Karpas-422 (cell line): ENCODE data around the gene ADGRG1. TPM values are rescaled to one million over a fixed set of nuclear protein-coding genes. Genes with fewer than 3 reads are reported as not detected.
"Not testable (repeated sequence)": the region's sequence is repeated elsewhere in the genome, so short reads cannot be mapped to it uniquely, and the experiment has no call there.

ENCODE experiments used
- DNase-seq: peaks from one replicate; pipeline ENCODE4 v3.0.0-alpha.2; 2015
- H2AFZ ChIP-seq: fragments of 200-600 bp; sonication (generic); 2 replicates; pipeline ENCODE4 v1.6.1; 2014; ENCODE audit warnings: antibody characterized with exemption, low read length, mixed read lengths
- H3K27ac ChIP-seq: fragments of 200-600 bp; sonication (generic); 2 replicates; pipeline ENCODE4 v1.5.1; 2014; ENCODE audit warnings: mild to moderate bottlenecking, low read length, moderate library complexity
- H3K27me3 ChIP-seq: fragments of 200-600 bp; sonication (generic); 2 replicates; pipeline ENCODE4 v1.6.1; 2014; ENCODE audit warnings: low read length, mixed read lengths
- H3K36me3 ChIP-seq: fragments of 200-600 bp; sonication (generic); 2 replicates; pipeline ENCODE4 v1.6.1; 2014; ENCODE audit warnings: low read length, mixed read lengths; ENCODE audit not compliant: insufficient read depth
- H3K4me1 ChIP-seq: fragments of 200-600 bp; sonication (generic); 2 replicates; pipeline ENCODE4 v1.6.1; 2014; ENCODE audit warnings: mild to moderate bottlenecking, low read length, mixed read lengths
- H3K4me2 ChIP-seq: fragments of 200-600 bp; sonication (generic); 2 replicates; pipeline ENCODE4 v1.6.1; 2014; ENCODE audit warnings: low read length, low read depth, mild to moderate bottlenecking; ENCODE audit not compliant: poor library complexity, severe bottlenecking
- H3K4me3 ChIP-seq: fragments of 200-600 bp; sonication (generic); 2 replicates; pipeline ENCODE4 v1.5.1; 2014; ENCODE audit warnings: mild to moderate bottlenecking, antibody characterized with exemption, low read length, mixed read lengths
- H3K79me2 ChIP-seq: fragments of 200-600 bp; sonication (generic); 2 replicates; pipeline ENCODE4 v1.6.1; 2014; ENCODE audit warnings: mild to moderate bottlenecking, low read length, mixed read lengths
- H3K9ac ChIP-seq: fragments of 200-600 bp; sonication (generic); 2 replicates; pipeline ENCODE4 v1.6.0; 2014; ENCODE audit warnings: low read length
- H3K9me2 ChIP-seq: fragments of 200-600 bp; sonication (generic), shearing (Covaris generic); replicated peaks from 2 replicates; pipeline ENCODE4 v1.6.0; 2014; ENCODE audit warnings: mild to moderate bottlenecking, low read length, moderate library complexity; ENCODE audit not compliant: insufficient read depth
- H3K9me3 ChIP-seq: fragments of 300-700, 200-600 bp; sonication (generic); 2 replicates; pipeline ENCODE4 v1.6.1; 2014; ENCODE audit warnings: low read length, mixed read lengths
- H4K20me1 ChIP-seq: fragments of 200-600 bp; sonication (generic); 2 replicates; pipeline ENCODE4 v1.6.1; 2014; ENCODE audit warnings: mild to moderate bottlenecking, antibody characterized with exemption, low read length, low read depth; ENCODE audit not compliant: insufficient read depth
- total RNA-seq: library from RNA; depleted of rRNA; stranded (reverse); fragments of >200 nt; shearing (Covaris generic); gene quantifications from 2 replicates; pipeline ENCODE4 v1.2.3, GENCODE V29; 2014; ENCODE audit warnings: low replicate concordance

ADGRG1 gene
- total RNA-seq, 1 experiment from 2014 or later: not detected

DNA sequence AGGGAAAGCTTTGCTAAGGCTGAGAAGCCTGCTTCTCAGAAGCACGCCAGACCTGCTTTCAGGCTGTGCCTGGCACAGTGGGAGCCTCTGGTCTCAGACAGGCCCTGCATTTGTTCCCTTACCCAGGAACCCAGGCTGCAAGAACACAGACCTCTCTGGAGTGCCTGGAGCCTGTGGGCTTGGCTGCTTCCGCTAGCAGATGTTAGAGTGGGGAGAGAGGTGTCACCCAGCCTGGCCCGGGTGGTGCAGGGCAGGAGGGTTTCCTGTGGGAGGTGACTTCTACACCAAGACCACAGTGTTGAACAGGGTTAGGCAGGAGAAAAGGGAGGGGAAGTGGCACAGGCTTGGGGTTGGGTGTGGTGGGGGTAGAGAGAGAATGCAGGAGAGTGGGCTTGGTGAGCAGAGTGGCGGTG is 35.8 kb upstream of the ADGRG1 start:
- H3K9me2 ChIP-seq: no peaks in the 10 kb centered on the region
- no peaks in the 10 kb centered on the region for H3K27me3 ChIP-seq
- no peak overlapping the region for H3K9ac ChIP-seq
- H2AFZ ChIP-seq: no peak overlapping the region
- DNase-seq: no peak
- H4K20me1 ChIP-seq: no peaks in the 10 kb centered on the region
- H3K79me2 ChIP-seq: no peaks in the 10 kb centered on the region
- H3K9me3 ChIP-seq: no peaks in the 10 kb centered on the region
- H3K36me3 ChIP-seq: no peaks in the 10 kb centered on the region
- H3K4me3 ChIP-seq: no peak overlapping the region
- no peaks in the 10 kb centered on the region for H3K4me1 ChIP-seq
- no peak overlapping the region for H3K4me2 ChIP-seq
- no peak overlapping the region for H3K27ac ChIP-seq

DNA sequence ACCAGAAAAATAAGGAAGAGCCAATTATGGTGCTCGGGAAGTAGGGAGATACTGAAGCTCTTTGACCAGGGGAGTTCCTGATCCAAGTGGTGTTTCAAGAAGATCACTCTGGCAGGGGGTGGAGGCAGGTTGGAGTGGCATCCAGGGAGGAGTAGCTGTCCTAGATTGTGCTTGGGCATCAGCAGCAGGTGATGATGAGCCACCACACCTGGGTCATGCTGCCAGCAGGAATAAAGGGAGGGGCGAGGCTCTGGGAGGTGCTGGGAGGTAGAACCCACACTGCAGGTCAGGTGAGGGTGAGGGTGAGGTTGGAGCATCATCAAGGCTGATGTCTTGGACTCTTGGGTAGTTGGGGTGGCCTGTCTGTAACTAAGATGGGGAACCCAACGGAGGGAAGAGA is 35.4 kb upstream of the ADGRG1 start:
- no peaks in the 10 kb centered on the region for H3K27me3 ChIP-seq
- H3K9me2 ChIP-seq: no peaks in the 10 kb centered on the region
- H3K4me1 ChIP-seq: no peaks in the 10 kb centered on the region
- H3K79me2 ChIP-seq: no peaks in the 10 kb centered on the region
- H3K4me2 ChIP-seq: no peak overlapping the region
- H3K4me3 ChIP-seq: no peak overlapping the region
- no peaks in the 10 kb centered on the region for H4K20me1 ChIP-seq
- H3K9ac ChIP-seq: no peak overlapping the region
- H3K9me3 ChIP-seq: no peaks in the 10 kb centered on the region
- no peak for DNase-seq
- H3K27ac ChIP-seq: no peak overlapping the region
- H2AFZ ChIP-seq: no peak overlapping the region
- no peaks in the 10 kb centered on the region for H3K36me3 ChIP-seq

DNA sequence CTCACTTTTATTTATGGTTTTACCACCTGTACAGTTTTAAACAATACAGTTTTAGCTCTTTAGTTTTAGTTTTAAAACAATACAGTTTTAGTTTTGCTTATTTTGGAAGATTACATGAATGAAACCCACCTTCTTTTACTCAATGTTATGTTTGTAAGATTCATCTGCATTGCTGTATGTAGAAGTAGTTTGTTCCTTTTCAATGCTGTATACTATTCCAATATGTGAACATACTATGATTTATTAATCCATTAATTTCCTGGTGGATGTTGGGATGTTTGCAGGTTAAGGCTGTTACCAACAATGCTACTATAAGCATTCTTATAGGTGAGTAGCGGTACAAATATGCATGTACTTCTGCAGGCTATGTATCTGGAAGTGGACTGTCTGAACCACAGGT is 34.4 kb upstream of the ADGRG1 start:
- Histone ChIP-seq H2AFZ (no peak overlapping the region), H3K9me2 (no peaks in the 10 kb centered on the region), H3K27ac (no peak overlapping the region), H3K27me3 (no peaks in the 10 kb centered on the region), H3K4me3 (no peak overlapping the region), H3K9ac (no peak overlapping the region), H3K36me3 (no peaks in the 10 kb centered on the region), H4K20me1 (no peaks in the 10 kb centered on the region), H3K4me1 (no peaks in the 10 kb centered on the region), H3K4me2 (no peak overlapping the region), H3K79me2 (no peaks in the 10 kb centered on the region), H3K9me3 (no peaks in the 10 kb centered on the region)
- DNase-seq: no peak

DNA sequence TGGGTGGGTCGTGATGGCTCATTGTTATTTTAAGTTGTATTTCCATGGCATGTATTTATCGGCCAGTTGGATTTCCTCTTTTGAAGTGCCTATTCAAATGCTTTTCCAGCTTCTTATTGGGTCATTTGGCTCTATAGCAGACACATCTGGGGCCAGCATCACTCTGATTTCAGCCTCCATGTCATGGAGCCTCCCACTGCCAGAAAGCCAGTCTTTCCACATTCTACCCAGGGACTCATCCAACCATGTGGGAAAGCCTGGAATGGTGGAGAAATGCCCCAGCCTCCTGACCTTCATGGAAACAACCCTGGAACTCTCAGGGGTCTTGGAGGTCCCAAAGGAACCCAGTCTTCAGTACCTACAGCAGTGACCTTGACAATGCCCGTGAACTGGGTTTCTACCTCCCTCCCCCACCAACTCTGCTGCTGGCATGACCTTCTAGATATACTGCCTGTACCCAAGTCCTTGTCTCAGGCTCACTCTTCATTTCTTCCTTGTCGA is 33.8 kb upstream of the ADGRG1 start:
- Histone ChIP-seq H3K9me3 (no peaks in the 10 kb centered on the region), H3K27me3 (no peaks in the 10 kb centered on the region), H4K20me1 (no peaks in the 10 kb centered on the region), H3K27ac (no peak overlapping the region), H3K4me3 (no peak overlapping the region), H3K9ac (no peak overlapping the region), H3K4me2 (no peak overlapping the region), H2AFZ (no peak overlapping the region), H3K4me1 (no peaks in the 10 kb centered on the region), H3K36me3 (no peaks in the 10 kb centered on the region), H3K9me2 (no peaks in the 10 kb centered on the region), H3K79me2 (no peaks in the 10 kb centered on the region)
- DNase-seq: no peak

DNA sequence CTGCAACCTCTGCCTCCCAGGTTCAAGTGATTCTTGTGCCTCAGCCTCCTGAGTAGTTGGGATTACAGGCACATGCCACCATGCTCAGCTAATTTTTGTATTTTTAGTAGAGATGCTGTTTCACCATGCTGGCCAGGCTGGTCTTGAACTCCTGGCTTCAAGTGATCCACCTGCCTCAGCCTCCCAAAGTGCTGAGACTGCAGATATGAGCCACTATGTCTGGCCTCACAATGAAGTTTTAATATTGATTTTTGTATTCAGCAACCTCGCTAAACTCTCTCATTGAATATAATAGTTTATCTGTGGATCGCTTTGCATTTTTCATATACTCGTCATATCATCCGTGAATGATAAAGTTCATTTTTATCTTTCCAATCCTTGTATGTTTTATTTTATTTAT is 32.2 kb upstream of the ADGRG1 start:
- not testable (repeated sequence) for DNase-seq, H3K4me1 ChIP-seq, H3K9ac ChIP-seq, H3K27ac ChIP-seq, H3K79me2 ChIP-seq, H3K4me2 ChIP-seq, H3K36me3 ChIP-seq, H4K20me1 ChIP-seq, H2AFZ ChIP-seq, H3K9me3 ChIP-seq, H3K4me3 ChIP-seq, H3K9me2 ChIP-seq, H3K27me3 ChIP-seq

DNA sequence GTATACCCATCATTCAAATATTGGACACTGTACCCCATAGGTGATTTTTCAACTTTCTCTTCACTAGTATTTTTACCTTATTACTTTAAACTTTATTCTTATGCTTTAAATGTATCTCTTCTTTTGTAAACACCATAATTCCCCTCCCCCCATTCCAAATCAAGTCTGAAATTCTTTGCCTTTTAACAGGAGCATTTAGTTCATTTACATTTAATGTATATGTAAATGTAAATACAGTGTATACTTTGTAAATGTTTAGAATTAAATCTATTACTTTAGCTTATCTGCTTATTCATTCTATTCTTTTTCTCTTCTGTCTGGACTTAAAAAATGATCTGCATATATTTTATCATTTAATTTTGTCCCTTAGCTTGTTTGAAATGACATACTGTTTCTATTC is 30.0 kb upstream of the ADGRG1 start:
- H3K9ac ChIP-seq: no peak overlapping the region
- no peaks in the 10 kb centered on the region for H3K9me3 ChIP-seq
- no peak overlapping the region for H3K27ac ChIP-seq
- H3K36me3 ChIP-seq: no peaks in the 10 kb centered on the region
- H4K20me1 ChIP-seq: no peaks in the 10 kb centered on the region
- DNase-seq: no peak
- H2AFZ ChIP-seq: no peak overlapping the region
- H3K9me2 ChIP-seq: no peaks in the 10 kb centered on the region
- no peaks in the 10 kb centered on the region for H3K79me2 ChIP-seq
- H3K4me1 ChIP-seq: peaks cover 5% of the 10 kb centered on the region
- H3K4me3 ChIP-seq: no peak overlapping the region
- H3K4me2 ChIP-seq: no peak overlapping the region
- H3K27me3 ChIP-seq: no peaks in the 10 kb centered on the region

DNA sequence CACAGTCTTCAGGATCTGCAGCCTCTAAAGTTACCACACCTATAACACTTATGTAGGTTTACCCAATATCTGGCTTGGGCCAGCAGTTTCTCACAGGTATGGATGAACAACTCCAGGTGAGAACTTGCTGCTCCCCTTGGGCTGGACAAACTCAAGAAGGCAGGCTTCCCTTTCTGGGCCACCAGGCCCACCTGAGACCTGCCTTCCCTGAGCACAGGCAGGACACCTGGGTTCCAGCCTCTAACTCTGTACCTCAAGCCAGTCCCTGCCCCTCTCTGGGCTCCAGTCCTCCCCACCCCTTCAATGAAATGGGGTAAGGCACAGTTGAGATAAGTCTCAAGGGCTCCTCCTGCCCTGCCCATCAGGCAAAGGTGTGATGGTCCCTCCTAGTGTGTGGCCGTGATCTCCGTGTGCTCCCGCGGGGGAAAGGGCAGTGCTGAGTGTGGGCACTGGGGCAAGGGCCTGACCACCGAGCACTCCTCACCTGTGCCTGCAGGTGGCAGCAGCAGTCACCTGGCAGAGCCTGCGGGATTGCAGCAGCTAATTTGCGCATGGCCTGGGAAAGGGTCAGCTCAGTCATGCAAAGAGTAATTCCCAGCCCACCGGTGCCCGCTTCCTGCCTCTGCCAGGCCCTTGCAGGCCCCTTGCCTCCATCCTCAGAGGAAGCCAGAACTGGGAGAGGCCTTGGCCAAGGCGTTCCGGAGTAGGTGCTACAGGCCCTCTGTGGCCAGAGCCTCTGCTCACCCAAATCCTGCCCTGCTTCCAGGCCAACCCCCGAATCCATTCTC is 28.2 kb upstream of the ADGRG1 start:
- Histone ChIP-seq H3K4me1 (peaks cover 5% of the 10 kb centered on the region), H3K4me3 (no peak overlapping the region), H3K36me3 (no peaks in the 10 kb centered on the region), H3K27me3 (no peaks in the 10 kb centered on the region), H3K9me3 (no peaks in the 10 kb centered on the region), H3K9ac (no peak overlapping the region), H3K9me2 (no peaks in the 10 kb centered on the region), H4K20me1 (no peaks in the 10 kb centered on the region), H2AFZ (no peak overlapping the region), H3K4me2 (no peak overlapping the region), H3K79me2 (no peaks in the 10 kb centered on the region), H3K27ac (no peak overlapping the region)
- DNase-seq: peak; percentile 66

DNA sequence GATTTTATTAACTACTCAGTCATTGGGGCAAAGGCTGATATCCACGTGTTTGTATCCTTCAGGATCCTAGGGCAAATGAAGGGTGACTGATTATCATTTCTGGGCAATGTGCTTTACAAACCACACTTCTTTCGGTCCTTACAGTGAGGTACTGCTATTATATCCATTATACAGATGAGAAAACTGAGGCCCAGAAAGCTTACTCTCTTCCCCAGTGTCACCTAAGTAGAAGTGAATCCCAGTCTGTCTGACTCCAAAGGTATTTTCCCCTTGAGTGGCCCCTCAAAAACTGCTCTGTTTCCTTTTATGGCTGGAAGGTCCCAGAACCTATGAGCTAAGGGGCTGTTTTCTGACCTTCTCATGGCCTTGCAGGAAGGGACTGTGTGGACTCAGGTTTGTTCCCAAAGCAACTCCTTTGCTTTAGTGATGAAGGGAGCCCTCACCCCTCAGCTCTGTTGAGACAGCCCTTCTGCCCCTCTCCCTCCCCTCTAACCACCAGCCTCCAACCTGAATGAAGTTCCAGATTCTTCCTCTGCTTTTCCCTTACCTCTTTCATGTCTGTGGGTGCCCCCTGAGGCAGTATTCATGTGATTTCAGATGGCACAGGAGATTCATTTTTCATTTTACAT is 27.4 kb upstream of the ADGRG1 start:
- Histone ChIP-seq H3K9me3 (no peaks in the 10 kb centered on the region), H3K9me2 (no peaks in the 10 kb centered on the region), H3K4me1 (peaks cover 5% of the 10 kb centered on the region), H4K20me1 (no peaks in the 10 kb centered on the region), H2AFZ (no peak overlapping the region), H3K4me2 (no peak overlapping the region), H3K36me3 (no peaks in the 10 kb centered on the region), H3K27me3 (no peaks in the 10 kb centered on the region), H3K4me3 (no peak overlapping the region), H3K9ac (no peak overlapping the region), H3K27ac (no peak overlapping the region), H3K79me2 (no peaks in the 10 kb centered on the region)
- DNase-seq: no peak
